CD14-positive monocyte (primary cell): ENCODE results near the gene DCAF17. TPM values are rescaled to one million over a fixed set of nuclear protein-coding genes. Genes with fewer than 3 reads are reported as not detected.

Experiments
- DNase-seq, 3 donors: peaks; one replicate each; pipeline ENCODE4 v3.0.0-alpha.2; 2011 to 2022
- H2AFZ ChIP-seq: 2 replicates; pipeline ENCODE4 v1.6.0; 2012; ENCODE audit warnings: mild to moderate bottlenecking, low read depth, low read length, inconsistent platforms; ENCODE audit not compliant: insufficient read depth, poor library complexity, severe bottlenecking
- H3K27ac ChIP-seq, 2 donors: 1 replicate in 1 of 2; 2 replicates in 1 of 2; pipeline ENCODE4 v1.5.1; 2012 to 2013; ENCODE audit warnings: low read length in 2 of 2, control low read depth in 1 of 2, inconsistent platforms in 1 of 2, low read depth in 1 of 2, mild to moderate bottlenecking in 1 of 2
- H3K27me3 ChIP-seq, 2 donors: one replicate each; pipeline versions ENCODE4 v1.6.0 to v1.6.1; 2011 to 2013; ENCODE audit warnings: low read length in 2 of 2; ENCODE audit not compliant: control insufficient read depth in 2 of 2, insufficient read depth in 2 of 2
- H3K36me3 ChIP-seq, 2 donors: replicated peaks in 1 of 2; 1 replicate in 1 of 2; 2 replicates in 1 of 2; pipeline versions ENCODE4 v1.5.1 to v1.6.1; 2012 to 2013; ENCODE audit warnings: low read length in 2 of 2, control low read depth in 1 of 2, inconsistent platforms in 1 of 2, mild to moderate bottlenecking in 1 of 2; ENCODE audit not compliant: insufficient read depth in 2 of 2, control insufficient read depth in 1 of 2
- H3K4me1 ChIP-seq, 2 donors: 1 replicate in 1 of 2; 2 replicates in 1 of 2; pipeline versions ENCODE4 v1.5.1 to v1.6.1; 2012 to 2013; ENCODE audit warnings: low read length in 2 of 2, control low read depth in 1 of 2, inconsistent platforms in 1 of 2, mild to moderate bottlenecking in 1 of 2, moderate library complexity in 1 of 2; ENCODE audit not compliant: insufficient read depth in 2 of 2, control insufficient read depth in 1 of 2
- H3K4me2 ChIP-seq: replicated peaks from 2 replicates; pipeline ENCODE3; 2012; ENCODE audit warnings: low read length, moderate library complexity, mild to moderate bottlenecking; ENCODE audit not compliant: poor library complexity, severe bottlenecking; ENCODE audit errors: extremely low read depth
- H3K4me3 ChIP-seq, 3 experiments: fragments of 200-600 bp in 1 of 3; sonication (generic) in 1 of 3; replicated peaks in 1 of 3; 1 replicate in 2 of 3; 2 replicates in 1 of 3; pipeline ENCODE4 v1.5.1; 2011 to 2013; ENCODE audit warnings: low read length in 3 of 3, mild to moderate bottlenecking in 3 of 3, control low read depth in 2 of 3, low read depth in 2 of 3, inconsistent platforms in 1 of 3, moderate library complexity in 1 of 3
- H3K79me2 ChIP-seq: 2 replicates; pipeline ENCODE4 v1.6.0; 2012; ENCODE audit warnings: mild to moderate bottlenecking, control low read depth, inconsistent platforms, low read length, moderate library complexity; ENCODE audit not compliant: insufficient read depth
- H3K9ac ChIP-seq: 2 replicates; pipeline ENCODE4 v1.6.0; 2017; ENCODE audit warnings: low read length, mild to moderate bottlenecking; ENCODE audit not compliant: insufficient read depth, poor library complexity, severe bottlenecking
- H3K9me3 ChIP-seq, 2 donors: replicated peaks in 1 of 2; 1 replicate in 1 of 2; 2 replicates in 1 of 2; pipeline versions ENCODE4 v1.5.1 to v1.6.1; 2012 to 2013; ENCODE audit warnings: low read length in 2 of 2, control low read depth in 1 of 2; ENCODE audit not compliant: control insufficient read depth in 1 of 2, insufficient read depth in 1 of 2
- H4K20me1 ChIP-seq: 2 replicates; pipeline ENCODE4 v1.6.0; 2012; ENCODE audit warnings: mild to moderate bottlenecking, low read length, control low read depth, moderate library complexity; ENCODE audit not compliant: insufficient read depth
- H3K27ac Mint-ChIP-seq, 7 donors: one replicate each; pipeline ENCODE4 v1.8.0; 2020; ENCODE audit warnings: mild to moderate bottlenecking in 7 of 7, mixed read lengths in 7 of 7, moderate library complexity in 6 of 7, inconsistent platforms in 2 of 7
- H3K27me3 Mint-ChIP-seq, 3 donors: one replicate each; pipeline ENCODE4 v1.8.0; 2021 to 2022; ENCODE audit warnings: low read depth in 3 of 3, mild to moderate bottlenecking in 3 of 3, mixed read lengths in 3 of 3, moderate library complexity in 3 of 3, inconsistent platforms in 1 of 3
- H3K36me3 Mint-ChIP-seq, 2 donors: one replicate each; pipeline ENCODE4 v1.8.0; 2020; ENCODE audit warnings: mixed read lengths in 2 of 2, inconsistent platforms in 1 of 2, mild to moderate bottlenecking in 1 of 2
- H3K4me1 Mint-ChIP-seq: one replicate; pipeline ENCODE4 v1.8.0; 2020; ENCODE audit warnings: mild to moderate bottlenecking, mixed read lengths
- H3K4me3 Mint-ChIP-seq, 2 donors: one replicate each; pipeline ENCODE4 v1.8.0; 2020; ENCODE audit warnings: mild to moderate bottlenecking in 2 of 2, mixed read lengths in 2 of 2, moderate library complexity in 1 of 2
- H3K9me3 Mint-ChIP-seq, 7 donors: one replicate each; pipeline ENCODE4 v1.8.0; 2020 to 2022; ENCODE audit warnings: mixed read lengths in 7 of 7, mild to moderate bottlenecking in 6 of 7, moderate library complexity in 6 of 7, inconsistent platforms in 2 of 7
- CTCF ChIP-seq: fragments of 200-600 bp; IDR thresholded peaks from one replicate; pipeline ENCODE4 v1.8.0; 2022; ENCODE audit warnings: antibody characterized with exemption, mild to moderate bottlenecking
- WGBS: methylation state at CpG from one replicate; pipeline ENCODE4 v1.1.5; 2013; ENCODE audit warnings: missing lambda C conversion rate; ENCODE audit not compliant: insufficient coverage; 5-methylcytosine and 5-hydroxymethylcytosine counted together
- intact Hi-C, 2 donors: fragments of 100-400 bp; cut with micrococcal nuclease; formaldehyde crosslinking; loops; one replicate each; pipeline versions ENCODE4 v1.15.0 to v1.15.1; 2023
- polyA plus RNA-seq, 3 donors: library from polyadenylated mRNA; depleted of rRNA in 1 of 3; unstranded in 2 of 3; stranded (reverse) in 1 of 3; fragments of 300-500 nt in 2 of 3; fragments of >200 nt in 1 of 3; fragmentation: Illumina TruSeq in 2 of 3; gene quantifications; 1 replicate in 2 of 3; 2 replicates in 1 of 3; pipeline ENCODE4 v1.2.3, GENCODE V29; 2012 to 2021

Gene DCAF17
- polyA plus RNA-seq, 3 donors, result 4.1 to 7.2 (median 7.0) TPM

GRCh38 chr2:171394164-171394740 is 39.8 kb upstream of the DCAF17 start:
- peaks cover 0 to 6% of the 10 kb centered on the region in 2 donors for H3K36me3 Mint-ChIP-seq
- H3K9me3 Mint-ChIP-seq, result peaks cover 0 to 2% (median 0%) of the 10 kb centered on the region in 7 donors
- no peak overlapping the region for H3K27ac ChIP-seq
- H3K79me2 ChIP-seq, result no peaks in the 10 kb centered on the region
- no peak overlapping the region for H3K27ac Mint-ChIP-seq
- H3K36me3 ChIP-seq, result no peaks in the 10 kb centered on the region
- no peak overlapping the region for H2AFZ ChIP-seq
- no peak overlapping the region for H3K4me3 ChIP-seq
- no peak for DNase-seq
- no peak for TF ChIP-seq CTCF
- no peaks in the 10 kb centered on the region for H3K27me3 Mint-ChIP-seq
- no peak overlapping the region for H3K9ac ChIP-seq
- H3K4me2 ChIP-seq, result no peak overlapping the region
- WGBS, result no CpG with 5 or more reads among the region's 1 CpG
- H3K27me3 ChIP-seq, result no peaks in the 10 kb centered on the region
- H3K9me3 ChIP-seq, result no peaks in the 10 kb centered on the region
- H4K20me1 ChIP-seq, result no peaks in the 10 kb centered on the region
- intact Hi-C loops, result no loop called here
- no peak overlapping the region for H3K4me3 Mint-ChIP-seq
- peaks cover 37% of the 10 kb centered on the region for H3K4me1 Mint-ChIP-seq
- peaks cover 6 to 8% of the 10 kb centered on the region in 2 donors for H3K4me1 ChIP-seq

DNA sequence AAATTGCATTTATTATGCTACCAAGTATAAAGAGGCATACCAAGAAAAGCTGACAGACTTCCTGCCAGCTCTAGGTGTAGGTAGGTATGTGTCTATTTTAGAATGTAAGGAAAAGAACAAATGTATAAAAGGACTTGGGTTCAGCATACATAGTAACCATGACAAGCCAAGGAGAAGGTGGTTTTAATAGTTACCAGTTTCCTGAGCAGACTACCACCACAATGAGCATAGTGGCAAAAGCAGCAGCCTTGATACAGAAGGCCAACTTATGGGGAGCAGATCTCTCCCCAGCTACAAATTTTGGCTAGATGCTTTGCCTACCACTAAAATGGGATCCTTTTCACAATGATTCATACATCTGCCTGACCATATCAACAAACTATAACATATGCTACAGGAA is 34.7 kb upstream of the DCAF17 start:
- no peak for TF ChIP-seq CTCF
- H3K27me3 Mint-ChIP-seq, result no peaks in the 10 kb centered on the region
- H3K79me2 ChIP-seq, result no peaks in the 10 kb centered on the region

More for the DNA sequence above, 34.7 kb upstream of the DCAF17 start:
- H3K27ac ChIP-seq, result no peak overlapping the region
- H3K9me3 ChIP-seq, result no peaks in the 10 kb centered on the region
- intact Hi-C loops, result no loop called here
- no peak overlapping the region for H3K4me2 ChIP-seq
- H3K9me3 Mint-ChIP-seq, result peaks cover 0 to 7% (median 2%) of the 10 kb centered on the region in 7 donors
- H3K9ac ChIP-seq, result no peak overlapping the region
- peaks cover 2 to 8% of the 10 kb centered on the region in 2 donors for H3K36me3 Mint-ChIP-seq
- H3K4me3 ChIP-seq, result no peak overlapping the region
- H4K20me1 ChIP-seq, result no peaks in the 10 kb centered on the region
- H3K4me3 Mint-ChIP-seq, result no peak overlapping the region
- no peaks in the 10 kb centered on the region for H3K27me3 ChIP-seq
- no peak overlapping the region for H3K27ac Mint-ChIP-seq
- no peak overlapping the region for H2AFZ ChIP-seq
- no peaks in the 10 kb centered on the region for H3K36me3 ChIP-seq
- H3K4me1 ChIP-seq, result peaks cover 2 to 7% of the 10 kb centered on the region in 2 donors
- no peak for DNase-seq
- peaks cover 16% of the 10 kb centered on the region for H3K4me1 Mint-ChIP-seq
